Mononuclear cell (primary cell): ENCODE measurements around the gene PDE6H. TPM values are rescaled to one million over a fixed set of nuclear protein-coding genes. Genes with fewer than 3 reads are reported as not detected.

Experiments
- total RNA-seq: library from RNA; depleted of rRNA; stranded (reverse); fragments of >200 nt; gene quantifications from one replicate; pipeline ENCODE4 v1.2.3, GENCODE V29; 2012

The PDE6H gene
- total RNA-seq, 1 donor = 3.9 TPM

Other genes starting within 250 kb of the PDE6H start
- 77.8 TPM for gene WBP11, start 169.6 kb upstream of the PDE6H start, total RNA-seq
- gene C12orf60, start 169.4 kb upstream of the PDE6H start, total RNA-seq = 0.10 TPM
- not detected for gene SMCO3, start 158.9 kb upstream of the PDE6H start, total RNA-seq
- not detected for gene ART4, start 129.5 kb upstream of the PDE6H start, total RNA-seq
- 0.31 TPM for gene MGP, start 87.2 kb upstream of the PDE6H start, total RNA-seq
- gene ERP27, start 34.5 kb upstream of the PDE6H start, total RNA-seq = 8.3 TPM
- 1,170 TPM for gene ARHGDIB, start 11.4 kb upstream of the PDE6H start, total RNA-seq
- gene RERG, start 248.4 kb downstream of the PDE6H start, total RNA-seq = not detected